PC-9 (cell line): ENCODE data around the gene ZNF772.

ENCODE experiments used
- EZH2 ChIP-seq: fragments of 200-600 bp; sonication (generic); IDR thresholded peaks from 2 replicates; pipeline ENCODE4 v1.8.0; 2017; ENCODE audit warnings: antibody characterized with exemption, low read depth
- TF ChIP-seq, protein P1 (sequence below): fragments of 200-600 bp; sonication (generic); conservative IDR thresholded peaks from 2 replicates; pipeline ENCODE4 v1.6.1; 2017; ENCODE audit warnings: mixed run types, antibody characterized with exemption, mild to moderate bottlenecking, moderate library complexity

DNA sequence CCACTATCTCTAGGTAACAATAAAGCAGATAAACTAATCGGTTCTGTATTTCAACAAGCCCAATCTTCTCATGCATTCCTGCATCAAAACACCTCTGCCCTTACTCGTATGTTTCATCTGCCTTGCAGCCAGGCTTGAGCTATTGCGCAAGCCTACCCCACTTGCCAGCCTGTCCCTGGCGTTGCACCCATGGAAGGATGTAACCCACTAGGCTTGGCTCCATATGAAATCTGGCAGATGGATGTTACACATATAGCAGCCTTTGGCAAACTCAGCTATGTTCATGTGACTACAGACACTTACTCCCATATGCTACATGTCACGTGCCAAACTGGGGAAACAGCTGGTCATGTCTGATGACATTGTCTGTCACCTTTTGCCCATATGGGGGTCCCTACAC, 37.9 kb upstream of the ZNF772 start:
- TF ChIP-seq EZH2, result no peak
- TF ChIP-seq, protein P1, sequence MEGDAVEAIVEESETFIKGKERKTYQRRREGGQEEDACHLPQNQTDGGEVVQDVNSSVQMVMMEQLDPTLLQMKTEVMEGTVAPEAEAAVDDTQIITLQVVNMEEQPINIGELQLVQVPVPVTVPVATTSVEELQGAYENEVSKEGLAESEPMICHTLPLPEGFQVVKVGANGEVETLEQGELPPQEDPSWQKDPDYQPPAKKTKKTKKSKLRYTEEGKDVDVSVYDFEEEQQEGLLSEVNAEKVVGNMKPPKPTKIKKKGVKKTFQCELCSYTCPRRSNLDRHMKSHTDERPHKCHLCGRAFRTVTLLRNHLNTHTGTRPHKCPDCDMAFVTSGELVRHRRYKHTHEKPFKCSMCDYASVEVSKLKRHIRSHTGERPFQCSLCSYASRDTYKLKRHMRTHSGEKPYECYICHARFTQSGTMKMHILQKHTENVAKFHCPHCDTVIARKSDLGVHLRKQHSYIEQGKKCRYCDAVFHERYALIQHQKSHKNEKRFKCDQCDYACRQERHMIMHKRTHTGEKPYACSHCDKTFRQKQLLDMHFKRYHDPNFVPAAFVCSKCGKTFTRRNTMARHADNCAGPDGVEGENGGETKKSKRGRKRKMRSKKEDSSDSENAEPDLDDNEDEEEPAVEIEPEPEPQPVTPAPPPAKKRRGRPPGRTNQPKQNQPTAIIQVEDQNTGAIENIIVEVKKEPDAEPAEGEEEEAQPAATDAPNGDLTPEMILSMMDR, result no peak
